ENCODE measurements around the gene VTI1A. TPM values are rescaled to one million over a fixed set of nuclear protein-coding genes. Genes with fewer than 3 reads are reported as not detected.

Gene VTI1A
- total and polyA plus RNA-seq, 2 of the 8 experiments (the other 6 are each of a cell fraction or from before 2014, with no cell fraction given): 6.0 to 20.0 TPM

DNA sequence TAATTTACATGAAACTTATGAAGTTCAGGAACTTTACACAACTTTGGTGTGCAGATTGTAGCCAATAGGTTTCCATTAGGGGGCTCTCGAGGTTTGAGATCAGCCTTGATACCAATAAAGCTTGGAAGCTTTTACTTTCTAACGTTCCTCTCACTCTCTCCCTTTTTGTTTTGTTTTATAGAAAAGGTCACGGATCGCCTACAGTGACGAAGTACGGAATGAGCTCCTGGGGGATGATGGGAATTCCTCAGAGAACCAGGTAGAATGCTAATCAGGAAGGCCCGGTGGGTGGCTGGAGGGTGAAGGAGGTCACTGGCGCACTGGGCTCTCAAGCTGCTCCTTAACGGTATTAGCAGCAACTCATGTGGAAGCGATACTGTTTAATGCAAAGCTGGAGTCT is 79.9 kb downstream of the VTI1A start:
- H2BK15ac ChIP-seq (ENCODE audit: low read length): no peak overlapping the region
- FAIRE-seq (peak; percentile 81), DNase-seq (ENCODE audit: low read depth in 1 of 2, low spot score in 2 of 2) (peak in 1 of 2 experiments; percentile 5)
- no peak overlapping the region for H3K56ac ChIP-seq (replicated peaks; ENCODE audit: insufficient read length, low read depth, low read length)
- H3K4ac ChIP-seq (replicated peaks; ENCODE audit: insufficient read length, low read depth, low read length): no peak overlapping the region
- no peak overlapping the region for H2BK12ac ChIP-seq (ENCODE audit: low read depth, low read length)
- no peak overlapping the region for H3K18ac ChIP-seq (ENCODE audit: extremely low read depth, low read length)
- no peak overlapping the region for H2BK20ac ChIP-seq (ENCODE audit: low read length)
- no peaks in the 10 kb centered on the region for H4K20me1 ChIP-seq (replicated peaks in 1 of 2; ENCODE audit: control insufficient read depth in 1 of 2, insufficient read depth in 2 of 2, low read length in 2 of 2)
- no peak overlapping the region for H4K8ac ChIP-seq (ENCODE audit: extremely low read depth, insufficient read depth, low read length)
- 30% methylated on average over 10 of the region's 10 CpGs; no CpG with 5 or more reads in 1 of the 2 experiments for WGBS, 2 experiments (ENCODE audit: extremely low coverage in 1 of 2, insufficient coverage in 1 of 2, insufficient read length in 1 of 2, insufficient replicate concordance in 2 of 2, low coverage in 1 of 2, low lambda C conversion rate in 2 of 2, missing lambda C conversion rate in 1 of 2)
- H3K23ac ChIP-seq (ENCODE audit: insufficient read length): no peak overlapping the region
- no peak overlapping the region for H2BK120ac ChIP-seq (replicated peaks; ENCODE audit: low read depth, low read length)
- no peak overlapping the region for H2BK5ac ChIP-seq (ENCODE audit: low read depth, low read length)
- no peaks in the 10 kb centered on the region for H3K36me3 ChIP-seq (ENCODE audit: control insufficient read depth in 2 of 4, insufficient read depth in 4 of 4, low read length in 3 of 4)
- H3K27me3 ChIP-seq (replicated peaks in 1 of 4; ENCODE audit: control insufficient read depth in 3 of 4, extremely low read depth in 1 of 4, insufficient read depth in 3 of 4, low read length in 3 of 4): no peaks in the 10 kb centered on the region
- no peaks in the 10 kb centered on the region for H3K79me2 ChIP-seq (ENCODE audit: control insufficient read depth in 1 of 2, insufficient read depth in 2 of 2, low read length in 2 of 2)
- H4K5ac ChIP-seq (ENCODE audit: insufficient read length, low read depth, low read length): no peak overlapping the region
- no peaks in the 10 kb centered on the region; the same call in 1 of the 2 replicates for H3K79me1 ChIP-seq (ENCODE audit: low read depth, low read length)
- H3K23me2 ChIP-seq (ENCODE audit: low read depth, low read length): no peaks in the 10 kb centered on the region
- no peak overlapping the region for H4K91ac ChIP-seq (replicated peaks; ENCODE audit: insufficient read length, low read length)
- peak overlapping the region in 1 of 4 experiments; percentile 13; a peak in 1 of 8 replicates for H3K4me3 ChIP-seq (ENCODE audit: extremely low read depth in 1 of 4, insufficient read depth in 2 of 4, low read depth in 3 of 4, low read length in 4 of 4)
- TF ChIP-seq GTF2F1 (IDR thresholded peaks at IDR 0.05; ENCODE audit: borderline replicate concordance, low read depth, low read length) (no peak), CEBPB (IDR thresholded peaks at IDR 0.05; ENCODE audit: low read depth, low read length) (no peak), RAD21 (IDR thresholded peaks at IDR 0.05 in 1 of 2, conservative IDR thresholded peaks at IDR 0.05 in 1 of 2; ENCODE audit: low read depth in 2 of 2, low read length in 2 of 2) (peak in 1 of 2 experiments; percentile 15; a peak in 1 of 4 replicates)
- H3K14ac ChIP-seq (ENCODE audit: insufficient read length): no peak overlapping the region
- ChIA-PET CTCF (ENCODE audit: partially characterized antibody) (interaction anchor here (0.7 to 1.6 kb wide), 8 partner anchors 19 to 994 kb away, joined by 3 read pairs; no protein-coding TSS in a partner anchor), POLR2A (ENCODE audit: partially characterized antibody) (no interaction called here)
- H3K9me3 ChIP-seq (ENCODE audit: insufficient read depth in 2 of 2, low read depth in 1 of 2, low read length in 1 of 2): no peaks in the 10 kb centered on the region
- H2AFZ ChIP-seq (ENCODE audit: low read length): peak overlapping the region; percentile 47; the same call in 1 of the 2 replicates
- no peak overlapping the region for H3K9ac ChIP-seq (replicated peaks in 1 of 4; ENCODE audit: extremely low read depth in 1 of 4, low read depth in 3 of 4, low read length in 3 of 4)
- no peaks in the 10 kb centered on the region; a peak in 1 of 7 replicates for H3K4me1 ChIP-seq (replicated peaks in 1 of 4; ENCODE audit: control insufficient read depth in 3 of 4, insufficient read depth in 4 of 4, low read length in 3 of 4)
- peak overlapping the region; percentile 27 to 33; a peak in 2 of 4 replicates for H3K4me2 ChIP-seq (ENCODE audit: insufficient read depth in 1 of 2, low read depth in 2 of 2, low read length in 2 of 2)
- no peak overlapping the region for H3K27ac ChIP-seq (ENCODE audit: low read depth, low read length)
- no peak overlapping the region for H2AK5ac ChIP-seq (ENCODE audit: low read depth, low read length)
